ENCODE results near the gene PJA2. TPM values are rescaled to one million over a fixed set of nuclear protein-coding genes. Genes with fewer than 3 reads are reported as not detected.

PJA2 gene
- total RNA-seq, 2 donors from 2014 or later, result 94.8 to 119 TPM

GRCh38 chr5:109310315-109310714 lies 99.5 kb downstream of the PJA2 start:
- Histone ChIP-seq H3K9me3 (no peaks in the 10 kb centered on the region), H3K27me3 (replicated peaks; ENCODE audit: insufficient read depth) (no peaks in the 10 kb centered on the region), H3K4me1 (replicated peaks) (peaks cover 3% of the 10 kb centered on the region), H3K36me3 (no peaks in the 10 kb centered on the region), H3K4me3 (no peak overlapping the region), H3K27ac (no peak overlapping the region)
- no peak for DNase-seq (ENCODE audit: low spot score)
- no peak for TF ChIP-seq POLR2A (IDR thresholded peaks at IDR 0.05)
- TF ChIP-seq, protein P1, sequence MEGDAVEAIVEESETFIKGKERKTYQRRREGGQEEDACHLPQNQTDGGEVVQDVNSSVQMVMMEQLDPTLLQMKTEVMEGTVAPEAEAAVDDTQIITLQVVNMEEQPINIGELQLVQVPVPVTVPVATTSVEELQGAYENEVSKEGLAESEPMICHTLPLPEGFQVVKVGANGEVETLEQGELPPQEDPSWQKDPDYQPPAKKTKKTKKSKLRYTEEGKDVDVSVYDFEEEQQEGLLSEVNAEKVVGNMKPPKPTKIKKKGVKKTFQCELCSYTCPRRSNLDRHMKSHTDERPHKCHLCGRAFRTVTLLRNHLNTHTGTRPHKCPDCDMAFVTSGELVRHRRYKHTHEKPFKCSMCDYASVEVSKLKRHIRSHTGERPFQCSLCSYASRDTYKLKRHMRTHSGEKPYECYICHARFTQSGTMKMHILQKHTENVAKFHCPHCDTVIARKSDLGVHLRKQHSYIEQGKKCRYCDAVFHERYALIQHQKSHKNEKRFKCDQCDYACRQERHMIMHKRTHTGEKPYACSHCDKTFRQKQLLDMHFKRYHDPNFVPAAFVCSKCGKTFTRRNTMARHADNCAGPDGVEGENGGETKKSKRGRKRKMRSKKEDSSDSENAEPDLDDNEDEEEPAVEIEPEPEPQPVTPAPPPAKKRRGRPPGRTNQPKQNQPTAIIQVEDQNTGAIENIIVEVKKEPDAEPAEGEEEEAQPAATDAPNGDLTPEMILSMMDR (IDR thresholded peaks at IDR 0.05), result no peak
- intact Hi-C loops (cut with DNase I), result no loop called here
- WGBS, result 57% methylated on average over 3 of the region's 3 CpGs

DNA sequence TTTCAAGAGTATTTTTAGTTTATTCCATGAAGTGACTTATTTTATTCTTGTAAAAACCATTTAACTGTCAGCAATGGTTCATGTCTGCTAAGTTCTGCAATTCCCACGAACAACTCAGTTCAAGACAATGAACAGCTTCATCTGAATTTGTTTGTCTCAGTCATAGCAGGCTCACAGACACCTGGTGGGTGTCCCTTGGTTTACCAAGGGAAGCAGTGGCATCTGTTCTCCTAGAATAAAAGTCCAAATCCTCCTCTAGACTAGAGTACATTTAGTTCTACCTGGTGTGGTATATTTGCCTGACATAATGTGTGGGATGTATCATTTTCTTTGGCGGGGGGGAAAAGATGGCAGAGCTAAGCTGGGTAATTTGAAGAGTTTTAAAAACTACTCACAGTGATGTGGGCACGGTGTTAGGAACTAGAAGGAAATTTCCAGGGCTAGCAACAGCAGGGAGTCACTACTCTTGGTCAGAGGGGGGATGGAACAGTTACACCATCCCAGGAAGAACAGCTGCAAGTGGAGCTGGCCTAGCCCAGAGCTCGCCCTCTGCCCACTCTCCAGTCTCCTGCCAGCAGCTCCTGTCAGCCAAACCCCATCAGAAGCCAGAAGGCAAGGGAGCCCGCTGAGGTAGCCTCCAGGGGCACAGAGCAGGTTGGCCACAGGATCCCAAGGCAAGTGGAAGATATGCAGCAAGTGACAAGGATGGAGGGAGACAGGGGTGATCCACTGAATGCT lies 100.3 kb downstream of the PJA2 start:
- Histone ChIP-seq H3K4me1 (replicated peaks) (peaks cover 3% of the 10 kb centered on the region), H3K27me3 (replicated peaks; ENCODE audit: insufficient read depth) (no peaks in the 10 kb centered on the region), H3K4me3 (no peak overlapping the region), H3K36me3 (no peaks in the 10 kb centered on the region), H3K9me3 (no peaks in the 10 kb centered on the region), H3K27ac (no peak overlapping the region)
- 85% methylated on average over 5 of the region's 5 CpGs for WGBS
- intact Hi-C loops (cut with DNase I), result no loop called here
- no peak for TF ChIP-seq POLR2AphosphoS5 (IDR thresholded peaks at IDR 0.05)
- TF ChIP-seq, protein P1 (IDR thresholded peaks at IDR 0.05), result no peak
- DNase-seq (ENCODE audit: low spot score), result no peak

DNA sequence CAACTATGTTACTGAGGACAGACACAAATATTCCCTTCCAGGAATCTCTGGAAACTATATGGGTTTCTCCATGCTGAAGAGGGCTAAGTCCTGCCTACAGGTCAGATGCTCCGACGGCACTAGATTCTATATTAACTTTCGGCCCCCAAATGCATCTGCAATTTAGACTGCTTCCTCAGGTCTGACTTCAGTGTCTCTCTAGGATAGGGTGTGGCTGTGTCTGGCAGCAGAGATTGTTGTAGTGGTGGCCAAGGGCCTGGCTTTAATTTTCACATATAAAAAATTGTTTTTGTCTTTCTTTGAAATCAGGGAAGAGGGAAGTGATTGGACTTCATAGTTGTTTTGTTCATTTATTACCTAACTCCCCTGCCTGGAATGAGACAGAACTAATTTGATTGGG lies 101.8 kb downstream of the PJA2 start:
- DNase-seq (ENCODE audit: low spot score), result no peak
- Histone ChIP-seq H3K4me3 (no peak overlapping the region), H3K9me3 (no peaks in the 10 kb centered on the region), H3K36me3 (no peaks in the 10 kb centered on the region), H3K27me3 (replicated peaks; ENCODE audit: insufficient read depth) (no peaks in the 10 kb centered on the region), H3K4me1 (replicated peaks) (peaks cover 3% of the 10 kb centered on the region), H3K27ac (no peak overlapping the region)
- TF ChIP-seq POLR2A (IDR thresholded peaks at IDR 0.05), result no peak
- TF ChIP-seq, protein P1 (IDR thresholded peaks at IDR 0.05), result no peak
- TF ChIP-seq POLR2AphosphoS5 (IDR thresholded peaks at IDR 0.05), result no peak
- 95% methylated on average over 3 of the region's 3 CpGs for WGBS
- intact Hi-C loops (cut with DNase I), result no loop called here

DNA sequence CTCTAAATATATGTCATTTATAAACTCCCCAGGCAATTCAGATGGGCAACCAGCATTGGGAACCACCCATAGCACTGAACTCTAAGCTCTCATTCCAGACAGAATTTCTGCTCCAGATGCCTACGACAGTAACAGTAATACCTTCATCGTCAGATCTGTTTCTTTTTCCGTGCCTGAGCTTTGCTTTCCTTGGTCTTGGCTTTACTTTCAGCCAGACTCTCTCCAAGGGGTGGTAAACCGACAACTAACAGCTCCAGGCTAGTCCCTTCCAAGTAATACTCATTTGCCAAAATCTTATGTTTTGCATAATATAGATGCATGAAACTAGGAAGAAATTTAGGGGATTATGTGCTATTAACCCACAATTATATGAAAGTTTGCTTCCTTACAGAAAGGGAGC lies 102.3 kb downstream of the PJA2 start:
- intact Hi-C loops (cut with DNase I), result no loop called here
- Histone ChIP-seq H3K27ac (no peak overlapping the region), H3K27me3 (replicated peaks; ENCODE audit: insufficient read depth) (no peaks in the 10 kb centered on the region), H3K4me1 (replicated peaks) (peaks cover 3% of the 10 kb centered on the region), H3K36me3 (no peaks in the 10 kb centered on the region), H3K4me3 (no peak overlapping the region), H3K9me3 (no peaks in the 10 kb centered on the region)
- no peak for DNase-seq (ENCODE audit: low spot score)
- 84% methylated on average over 4 of the region's 4 CpGs for WGBS
- TF ChIP-seq POLR2AphosphoS5 (IDR thresholded peaks at IDR 0.05) (no peak), POLR2A (IDR thresholded peaks at IDR 0.05) (no peak)
- TF ChIP-seq, protein P1 (IDR thresholded peaks at IDR 0.05), result no peak

DNA sequence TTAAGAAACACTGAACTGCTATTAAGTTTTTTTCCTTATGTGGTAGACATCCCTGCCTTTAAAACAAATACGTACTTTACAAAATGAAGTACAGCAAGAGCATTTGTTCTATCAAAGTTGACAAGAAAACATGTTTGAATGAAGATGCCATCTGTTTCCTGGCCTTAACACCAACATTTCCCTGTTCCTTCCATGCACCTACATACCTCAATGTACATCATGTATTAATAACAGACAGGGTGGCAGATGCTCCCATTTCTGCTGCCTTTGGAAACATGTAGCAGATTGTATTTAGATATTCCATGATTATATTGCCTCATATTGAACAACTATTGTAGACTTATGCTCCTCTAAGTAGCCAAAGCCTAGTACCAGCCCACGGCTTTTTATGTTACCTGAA lies 104.4 kb downstream of the PJA2 start:
- H3K36me3 ChIP-seq, result no peaks in the 10 kb centered on the region

More for the DNA sequence above, 104.4 kb downstream of the PJA2 start:
- TF ChIP-seq, protein P1 (IDR thresholded peaks at IDR 0.05), result no peak
- TF ChIP-seq POLR2AphosphoS5 (IDR thresholded peaks at IDR 0.05) (no peak), POLR2A (IDR thresholded peaks at IDR 0.05) (no peak)
- H3K27me3 ChIP-seq (replicated peaks; ENCODE audit: insufficient read depth), result no peaks in the 10 kb centered on the region
- intact Hi-C loops (cut with DNase I), result no loop called here
- H3K27ac ChIP-seq, result no peak overlapping the region
- no peaks in the 10 kb centered on the region for H3K9me3 ChIP-seq
- no peak for DNase-seq (ENCODE audit: low spot score)
- H3K4me3 ChIP-seq, result no peak overlapping the region
- 85% methylated on average over 2 of the region's 2 CpGs for WGBS
- H3K4me1 ChIP-seq (replicated peaks), result no peaks in the 10 kb centered on the region
